Fibroblast of lung (primary cell): Measurements from ENCODE around the gene ENC1.

Experiments
- CTCF ChIP-seq, 2 donors: IDR thresholded peaks in 1 of 2; conservative IDR thresholded peaks in 1 of 2; 1 replicate in 1 of 2; 2 replicates in 1 of 2; pipeline ENCODE4 v1.5.1; 2011 to 2012; ENCODE audit warnings: low read length in 2 of 2, control low read depth in 1 of 2, inconsistent platforms in 1 of 2, low read depth in 1 of 2, mild to moderate bottlenecking in 1 of 2
- EZH2 ChIP-seq: IDR thresholded peaks from 2 replicates; pipeline ENCODE4 v1.5.1; 2012; ENCODE audit warnings: low read length, control low read depth, mild to moderate bottlenecking; ENCODE audit errors: missing control alignments

GRCh38 chr5:74625742-74626241, 14.7 kb downstream of the ENC1 start:
- TF ChIP-seq CTCF (conservative IDR thresholded peaks at IDR 0.05 in 1 of 2, IDR thresholded peaks at IDR 0.05 in 1 of 2; ENCODE audit: low read depth in 1 of 2, low read length in 2 of 2) (peak in 1 of 2 donors; percentile 2), EZH2 (no peak)
